Fibroblast of peridontal ligament (primary cell): ENCODE results near the gene ETV4.

Experiments used
- DNase-seq: peaks from one replicate; pipeline ENCODE4 v3.0.0-alpha.2; 2010; ENCODE audit errors: extremely low read depth

ETV4 gene

DNA sequence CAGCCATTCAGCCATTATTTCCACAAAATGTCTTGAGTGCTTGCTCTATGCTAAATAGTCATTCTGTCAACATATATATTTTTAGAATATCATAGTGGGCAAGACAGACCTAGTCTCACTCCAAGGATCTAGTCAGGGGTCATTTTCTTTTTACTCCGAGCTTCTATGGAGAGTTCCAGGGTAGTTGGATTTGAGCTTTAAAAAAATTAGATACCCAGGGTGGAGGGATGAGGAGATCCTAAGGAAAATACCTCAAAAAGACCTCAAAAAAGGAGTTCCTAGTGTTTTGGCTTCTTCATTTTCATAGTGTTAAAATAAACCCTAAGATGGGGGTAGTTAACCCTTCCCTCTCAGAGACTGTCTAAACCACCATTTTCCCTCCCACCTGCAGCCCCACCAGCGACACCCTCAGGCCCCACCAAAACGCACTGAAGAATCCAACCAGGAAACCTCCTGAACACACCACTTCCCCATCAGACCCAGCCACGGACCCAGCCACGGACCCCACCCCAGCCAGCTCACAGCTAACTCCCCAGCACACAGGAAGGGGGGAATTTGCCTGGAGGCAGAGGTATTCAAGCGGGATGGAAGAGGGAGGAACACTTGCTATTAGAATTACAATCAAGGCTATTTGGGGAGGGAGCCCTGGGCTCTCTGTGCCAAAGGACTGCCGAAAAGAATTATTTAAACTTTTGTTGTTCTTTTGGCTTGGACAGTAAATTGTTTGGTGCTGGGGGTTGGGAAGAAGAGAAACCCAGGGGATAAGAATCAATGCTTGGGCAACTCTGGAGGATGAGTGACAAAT lies 2.2 kb downstream of the ETV4 start:
- DNase-seq, result no peak

GRCh38 chr17:43543300-43543699 lies 2.8 kb downstream of the ETV4 start:
- no peak for DNase-seq

DNA sequence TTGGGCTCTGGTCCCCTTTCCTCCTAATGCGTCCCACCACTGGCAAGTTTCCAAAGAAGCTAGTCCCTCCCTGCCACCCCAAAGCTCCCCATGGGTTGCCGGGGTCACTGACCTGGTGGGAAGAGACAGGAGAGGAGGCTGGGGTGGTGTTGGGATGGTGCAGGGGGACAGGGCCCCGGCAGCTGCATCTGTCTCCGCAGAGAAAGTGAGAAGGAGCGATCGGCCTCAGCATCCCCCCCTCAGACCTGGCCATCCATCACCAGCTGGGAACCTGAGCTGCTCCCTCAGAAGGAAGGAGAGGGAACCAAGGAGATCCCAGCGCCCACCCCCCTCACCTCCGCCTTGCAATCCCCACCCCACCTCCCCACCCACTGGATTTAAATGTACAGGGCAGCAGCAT lies 3.3 kb downstream of the ETV4 start:
- no peak for DNase-seq

- DNase-seq, result no peak
Observed at GRCh38 chr17:43540821-43541674, 5.1 kb downstream of the ETV4 start.

DNA sequence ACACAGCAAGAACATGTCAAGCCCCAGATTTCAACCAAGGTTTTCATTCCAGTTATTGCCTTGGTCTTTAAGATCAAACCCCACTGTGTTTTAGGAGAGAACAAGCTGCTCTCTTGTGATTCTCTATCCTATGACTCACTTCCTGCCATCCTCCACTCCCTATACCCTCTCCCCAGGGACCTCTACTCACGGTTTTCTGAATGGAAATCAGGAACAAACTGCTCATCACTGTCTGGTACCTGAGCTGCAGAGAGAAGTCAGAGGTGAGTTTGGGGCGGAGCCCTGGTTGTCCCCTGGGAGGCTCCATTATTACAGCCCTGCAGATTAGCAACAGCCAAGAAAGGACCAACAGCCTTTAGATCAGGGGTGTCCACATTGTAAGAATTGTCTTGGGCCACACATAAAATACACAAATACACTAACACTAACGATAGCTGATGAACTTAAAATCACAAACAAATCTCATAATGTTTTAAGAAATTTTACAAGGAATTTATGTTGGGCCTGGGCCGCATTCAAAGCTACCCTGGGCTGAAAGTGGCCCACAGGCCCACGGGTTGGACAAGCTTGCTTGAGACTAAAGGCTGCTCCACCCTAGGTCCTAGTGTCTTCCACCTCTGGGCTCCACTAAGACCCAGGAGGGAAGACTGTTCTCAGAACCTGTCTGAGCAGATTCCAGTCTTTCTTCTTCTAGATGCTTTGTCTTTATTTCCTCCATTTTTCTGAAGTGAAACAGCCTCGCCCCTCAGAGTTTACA lies 9.7 kb downstream of the ETV4 start:
- DNase-seq, result peak; percentile 75

GRCh38 chr17:43534909-43535308 lies 11.2 kb downstream of the ETV4 start:
- no peak for DNase-seq

GRCh38 chr17:43533699-43534098 lies 12.4 kb downstream of the ETV4 start:
- no peak for DNase-seq

DNA sequence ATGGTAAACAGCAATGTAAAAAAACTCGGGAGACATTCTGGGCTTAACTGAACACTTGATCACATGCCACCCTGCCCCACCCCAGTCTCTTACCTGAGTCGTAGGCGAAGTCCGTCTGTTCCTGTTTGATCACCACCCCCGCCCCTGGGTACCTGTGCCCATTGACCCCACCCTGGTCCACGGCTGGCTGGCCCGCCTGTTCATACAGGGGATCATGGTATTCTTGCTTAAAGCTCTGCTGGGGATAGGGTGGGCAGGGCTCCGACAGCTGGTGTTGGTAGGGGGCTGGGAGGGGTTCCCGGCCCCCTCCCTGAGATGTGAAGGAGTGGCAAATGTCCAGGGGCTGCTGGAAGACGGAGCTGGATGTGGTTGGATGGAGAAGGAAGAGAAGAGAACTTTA lies 13.6 kb downstream of the ETV4 start:
- DNase-seq, result no peak

DNA sequence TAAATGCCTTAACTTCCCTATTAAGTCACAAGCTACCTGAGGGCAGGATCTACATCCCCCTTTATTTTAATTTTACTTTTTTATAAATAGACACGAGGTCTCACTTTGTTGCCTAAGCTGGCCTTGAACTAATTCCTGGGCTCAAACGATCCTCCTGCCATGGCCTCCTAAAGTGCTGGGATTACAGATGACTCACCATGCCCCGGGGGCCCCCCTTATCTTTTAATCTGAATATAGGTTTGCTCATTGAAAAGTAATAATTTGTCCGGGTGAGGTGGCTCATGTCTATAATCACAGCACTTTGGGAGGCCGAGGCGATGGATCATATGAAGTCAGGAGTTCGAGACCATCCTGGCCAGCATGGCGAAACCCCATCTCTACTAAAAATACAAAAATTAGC lies 14.2 kb downstream of the ETV4 start:
- DNase-seq, result no peak

GRCh38 chr17:43531082-43531378 lies 15.1 kb downstream of the ETV4 start:
- DNase-seq, result no peak

DNA sequence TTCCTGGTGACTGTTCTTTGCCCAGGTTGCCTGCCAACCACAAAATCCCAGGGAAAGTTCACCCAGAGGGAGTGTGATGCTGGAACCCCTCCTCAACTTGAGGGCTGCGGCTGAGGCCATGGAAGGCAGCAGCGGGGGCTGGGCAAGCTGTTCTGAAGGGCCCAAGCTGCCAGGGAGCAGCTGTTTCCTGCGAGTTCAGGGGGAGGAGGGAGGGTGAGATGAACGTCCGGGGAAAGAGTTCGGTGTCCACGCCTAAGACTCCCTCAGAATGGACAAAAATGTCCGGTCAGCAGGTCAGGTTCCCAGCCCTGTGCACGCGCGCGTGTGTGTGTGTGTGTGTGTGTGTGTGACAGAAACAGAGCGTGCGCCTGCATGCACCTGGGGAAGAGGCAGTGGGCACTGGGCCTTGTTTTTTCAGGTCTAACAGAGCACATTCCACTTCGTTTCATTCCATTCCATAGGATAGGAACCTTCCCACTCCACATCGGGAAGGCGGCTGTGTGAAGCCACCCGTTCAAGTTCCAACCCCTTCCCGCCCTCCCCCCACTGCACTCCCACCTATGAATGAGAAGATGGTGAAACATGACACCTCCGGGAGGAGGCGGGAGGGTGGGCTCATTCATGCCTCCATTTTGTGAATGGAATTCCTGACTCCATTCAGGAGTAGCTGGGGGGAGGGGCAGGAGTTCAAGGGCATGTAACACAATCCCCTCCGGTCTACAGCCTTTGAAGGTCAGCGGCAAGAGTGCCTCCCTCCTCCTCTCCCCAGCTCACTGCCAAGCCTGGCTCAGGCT lies 15.7 kb downstream of the ETV4 start:
- DNase-seq, result peak; percentile 77

GRCh38 chr17:43529947-43530287 lies 16.2 kb downstream of the ETV4 start:
- no peak for DNase-seq

- no peak for DNase-seq
Observed at GRCh38 chr17:43528988-43529814, 16.9 kb downstream of the ETV4 start.

- DNase-seq, result no peak
Observed at GRCh38 chr17:43528319-43528987, 17.7 kb downstream of the ETV4 start.

DNA sequence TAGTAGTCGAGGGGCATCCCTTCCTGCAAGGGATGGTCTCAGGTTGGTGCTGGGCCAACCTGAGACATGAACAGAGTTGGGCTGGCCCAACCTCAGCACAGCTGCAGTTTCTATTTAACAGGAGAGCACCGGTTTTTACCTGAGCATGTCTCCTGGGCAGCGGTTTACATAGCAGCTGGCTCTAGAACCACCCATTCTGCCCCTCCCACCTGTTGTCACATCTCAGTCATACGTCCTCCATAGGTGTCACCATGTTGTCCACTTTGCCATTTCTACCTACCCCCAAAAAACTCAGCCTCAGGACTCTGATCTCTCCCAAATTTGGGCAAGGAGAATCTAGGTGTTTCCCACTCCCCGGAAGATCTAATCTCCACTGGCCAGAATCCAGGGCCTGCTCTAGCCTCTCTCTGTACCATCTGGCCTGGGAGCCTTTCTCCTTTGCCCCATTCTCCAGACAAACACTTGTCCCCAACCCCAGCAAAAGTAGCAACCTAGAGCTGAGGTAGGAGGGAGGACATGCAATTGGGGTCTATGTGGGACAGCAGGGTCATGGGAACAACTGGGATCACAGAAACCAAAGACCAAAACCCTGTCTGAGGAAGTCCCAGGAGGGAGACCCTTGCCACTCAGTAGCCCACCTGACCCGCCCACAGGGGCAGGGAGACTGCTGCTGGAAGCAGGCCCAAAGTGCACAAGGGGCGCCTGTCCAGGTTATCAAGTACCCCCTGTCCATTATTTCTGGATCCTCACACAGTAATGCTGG lies 19.1 kb downstream of the ETV4 start:
- DNase-seq, result no peak

GRCh38 chr17:43524945-43525575 lies 21.1 kb downstream of the ETV4 start:
- DNase-seq, result no peak

GRCh38 chr17:43521389-43521788 lies 24.8 kb downstream of the ETV4 start:
- no peak for DNase-seq

DNA sequence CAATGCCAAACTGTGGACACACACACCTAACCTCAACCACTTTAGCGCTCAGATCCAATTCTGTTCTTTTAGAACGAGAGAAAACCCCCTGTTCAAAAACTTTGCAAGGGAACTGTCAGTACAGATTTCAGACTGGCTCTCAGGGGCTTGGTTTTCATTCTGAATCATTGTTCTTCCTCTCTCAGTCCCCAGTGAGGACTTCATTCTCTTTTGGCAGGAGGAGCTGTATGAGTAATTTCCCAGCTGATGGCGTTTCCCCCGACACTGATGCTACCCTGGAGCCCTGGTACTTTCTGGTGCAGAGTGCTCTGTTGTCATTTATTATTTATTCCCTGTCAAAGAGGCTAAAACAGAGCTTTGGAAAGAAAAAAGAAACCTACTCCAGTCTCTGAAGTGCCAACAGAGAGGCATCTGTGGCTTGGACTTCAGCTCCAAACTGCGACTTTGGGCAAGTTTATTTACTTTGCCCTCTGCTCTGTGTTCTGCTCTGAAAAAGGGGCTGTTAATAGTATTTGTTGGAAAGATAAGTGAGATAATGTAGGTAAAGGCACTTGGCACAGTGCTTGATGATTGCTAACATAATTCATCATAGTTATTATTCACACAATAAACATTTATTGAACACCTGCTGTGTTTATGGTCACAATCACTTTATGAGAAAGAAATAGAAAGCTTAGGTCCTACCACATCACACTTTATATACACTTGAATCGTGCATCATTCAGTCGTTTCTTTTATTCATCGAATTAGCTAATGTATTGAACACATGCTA lies 28.3 kb downstream of the ETV4 start:
- DNase-seq, result peak; percentile 82
